Gastroesophageal sphincter (tissue), 4 donors: Measurements from ENCODE around the gene GALNT9. TPM values are rescaled to one million over a fixed set of nuclear protein-coding genes. Genes with fewer than 3 reads are reported as not detected.

Experiments
- ATAC-seq: fragments of 150-250 bp; one replicate; pipeline ENCODE4 v1.9.1; 2016; ENCODE audit warnings: mild to moderate bottlenecking, moderate library complexity
- H3K27ac ChIP-seq, 4 donors: fragments of 200-600 bp; sonication (generic) in 3 of 4; 1 replicate in 3 of 4; 2 replicates in 1 of 4; pipeline ENCODE4 v1.5.1; 2016 to 2019
- H3K27me3 ChIP-seq: fragments of 200-600 bp; sonication (generic); one replicate; pipeline ENCODE4 v1.5.1; 2019
- H3K36me3 ChIP-seq, 2 donors: fragments of 200-600 bp; sonication (generic); one replicate each; pipeline ENCODE4 v1.5.1; 2019; ENCODE audit warnings: control low read depth in 1 of 2
- H3K4me1 ChIP-seq, 3 donors: fragments of 200-600 bp; sonication (generic); 1 replicate in 2 of 3; 2 replicates in 1 of 3; pipeline ENCODE4 v1.5.1; 2016 to 2019; ENCODE audit warnings: control low read depth in 2 of 3
- H3K4me3 ChIP-seq, 2 donors: fragments of 200-600 bp; sonication (generic); one replicate each; pipeline ENCODE4 v1.5.1; 2019; ENCODE audit warnings: mild to moderate bottlenecking in 1 of 2, moderate library complexity in 1 of 2
- H3K9me3 ChIP-seq, 3 donors: fragments of 200-600 bp; sonication (generic); one replicate each; pipeline ENCODE4 v1.5.1; 2017 to 2019; ENCODE audit warnings: control low read depth in 2 of 3
- CTCF ChIP-seq, 4 experiments: fragments of 200-600 bp in 2 of 4; fragments of 450-650 bp in 2 of 4; sonication (generic) in 1 of 4; IDR thresholded peaks; one replicate each; pipeline ENCODE4 v1.5.1; 2017 to 2019; ENCODE audit warnings: antibody characterized with exemption in 4 of 4, mild to moderate bottlenecking in 2 of 4, moderate library complexity in 2 of 4
- EP300 ChIP-seq: sonication (generic); formaldehyde crosslinking; IDR thresholded peaks from one replicate; pipeline ENCODE4 v1.6.1; 2017; ENCODE audit warnings: antibody characterized with exemption, mild to moderate bottlenecking
- POLR2A ChIP-seq, 2 donors: fragments of 450-650 bp; IDR thresholded peaks; one replicate each; pipeline ENCODE4 v1.6.1; 2017; ENCODE audit warnings: antibody characterized with exemption in 2 of 2, mild to moderate bottlenecking in 2 of 2, moderate library complexity in 1 of 2
- POLR2AphosphoS5 ChIP-seq: sonication (generic); formaldehyde crosslinking; IDR thresholded peaks from one replicate; pipeline ENCODE4 v1.6.1; 2017; ENCODE audit warnings: antibody characterized with exemption
- WGBS, 2 donors: methylation state at CpG; one replicate each; pipeline ENCODE4 v1.1.5; 2018; ENCODE audit warnings: low coverage in 1 of 2; 5-methylcytosine and 5-hydroxymethylcytosine counted together
- total RNA-seq, 4 donors: library from RNA; depleted of rRNA; stranded (reverse); fragments of >200 nt; gene quantifications; one replicate each; pipeline ENCODE4 v1.1.0, GENCODE V29; 2016

The GALNT9 gene
- total RNA-seq, 4 donors from 2014 or later = 2.0 TPM; not detected in 3

- no peak overlapping the region for H3K4me3 ChIP-seq
- H3K9me3 ChIP-seq = no peaks in the 10 kb centered on the region
- peaks cover 0 to 11% (median 0%) of the 10 kb centered on the region in 3 donors for H3K4me1 ChIP-seq
- H3K27ac ChIP-seq = no peak overlapping the region
- H3K27me3 ChIP-seq = peaks cover 80% of the 10 kb centered on the region
- TF ChIP-seq POLR2AphosphoS5 (no peak), EP300 (no peak), POLR2A (IDR thresholded peaks at IDR 0.05) (no peak), CTCF (IDR thresholded peaks at IDR 0.05) (no peak)
- WGBS, 2 donors = 79 to 81% methylated on average over 4 to 10 of the region's 20 CpGs
- ATAC-seq = no peak
- H3K36me3 ChIP-seq = no peaks in the 10 kb centered on the region
Observed at GRCh38 chr12:132346471-132347175, 17.2 kb upstream of the GALNT9 start.

GRCh38 chr12:132345561-132346200 is 16.3 kb upstream of the GALNT9 start:
- no peak for TF ChIP-seq CTCF (IDR thresholded peaks at IDR 0.05)
- no peak for TF ChIP-seq POLR2AphosphoS5
- no peak for TF ChIP-seq EP300
- no peak for TF ChIP-seq POLR2A (IDR thresholded peaks at IDR 0.05)
- peaks cover 80% of the 10 kb centered on the region for H3K27me3 ChIP-seq
- no peak for ATAC-seq
- H3K36me3 ChIP-seq = no peaks in the 10 kb centered on the region
- no peak overlapping the region for H3K4me3 ChIP-seq
- no peaks in the 10 kb centered on the region for H3K9me3 ChIP-seq
- WGBS, 2 donors = 59% methylated on average over 4 of the region's 37 CpGs; no CpG with 5 or more reads in 1 of the 2 donors
- H3K4me1 ChIP-seq = peaks cover 0 to 11% (median 0%) of the 10 kb centered on the region in 3 donors
- no peak overlapping the region for H3K27ac ChIP-seq

GRCh38 chr12:132345126-132345525 is 15.7 kb upstream of the GALNT9 start:
- H3K27ac ChIP-seq = no peak overlapping the region
- WGBS, 2 donors = 70% methylated on average over 2 of the region's 17 CpGs; no CpG with 5 or more reads in 1 of the 2 donors
- TF ChIP-seq POLR2AphosphoS5 (no peak), EP300 (no peak), CTCF (IDR thresholded peaks at IDR 0.05) (no peak), POLR2A (IDR thresholded peaks at IDR 0.05) (no peak)
- peaks cover 84% of the 10 kb centered on the region for H3K27me3 ChIP-seq
- H3K9me3 ChIP-seq = no peaks in the 10 kb centered on the region
- ATAC-seq = no peak
- H3K4me1 ChIP-seq = peaks cover 0 to 11% (median 0%) of the 10 kb centered on the region in 3 donors
- H3K4me3 ChIP-seq = no peak overlapping the region
- no peaks in the 10 kb centered on the region for H3K36me3 ChIP-seq

DNA sequence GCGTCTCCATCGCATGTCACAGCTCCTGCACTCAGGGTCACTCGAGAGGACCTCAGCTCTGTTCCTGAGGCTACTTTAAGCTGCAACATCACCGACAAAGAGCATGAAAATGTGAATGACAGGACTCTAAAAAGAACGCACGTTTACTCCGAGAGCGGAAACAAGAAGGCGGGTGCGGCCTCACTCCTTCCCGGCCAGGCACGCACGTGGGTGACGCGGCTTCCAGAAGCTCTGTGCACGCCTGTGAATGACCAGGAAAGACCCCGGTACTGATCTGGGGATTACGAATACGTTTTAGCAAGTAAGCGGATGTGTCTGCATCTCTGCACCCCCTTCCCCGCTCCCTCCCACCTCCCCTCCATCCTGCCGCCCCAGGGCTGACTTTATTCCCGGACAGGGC is 15.2 kb upstream of the GALNT9 start:
- Histone ChIP-seq H3K4me1 (peaks cover 0 to 11% (median 0%) of the 10 kb centered on the region in 3 donors), H3K27me3 (peaks cover 89% of the 10 kb centered on the region), H3K4me3 (no peak overlapping the region), H3K27ac (no peak overlapping the region), H3K9me3 (no peaks in the 10 kb centered on the region), H3K36me3 (no peaks in the 10 kb centered on the region)
- TF ChIP-seq CTCF (IDR thresholded peaks at IDR 0.05) = no peak
- no peak for TF ChIP-seq POLR2AphosphoS5
- TF ChIP-seq EP300 = no peak
- WGBS, 2 donors = 81 to 88% methylated on average over 10 to 17 of the region's 23 CpGs
- ATAC-seq = no peak
